Upper lobe of left lung (tissue), 4 donors: ENCODE results near the gene GTF2F1.

Source experiments
- CTCF ChIP-seq, 6 experiments: fragments of 450-650 bp in 4 of 6; fragments of 200-600 bp in 2 of 6; sonication (generic) in 2 of 6; IDR thresholded peaks; one replicate each; pipeline ENCODE4 v1.5.1; 2016 to 2019; ENCODE audit warnings: antibody characterized with exemption in 6 of 6
- POLR2AphosphoS5 ChIP-seq, 2 donors: sonication (generic); formaldehyde crosslinking; IDR thresholded peaks; one replicate each; pipeline ENCODE4 v1.5.1; 2017; ENCODE audit warnings: antibody characterized with exemption in 2 of 2

GRCh38 chr19:6357174-6357573, 35.8 kb downstream of the GTF2F1 start:
- no peak for TF ChIP-seq CTCF (IDR thresholded peaks at IDR 0.05)
- TF ChIP-seq POLR2AphosphoS5 (IDR thresholded peaks at IDR 0.05): no peak
